Neuronal stem cell (in vitro differentiated cells): ENCODE measurements around the gene GCC1.

Experiments used
- DNase-seq: peaks from one replicate; pipeline ENCODE4 v3.0.0-alpha.2; 2013; ENCODE audit warnings: low spot score
- H2AFZ ChIP-seq: one replicate; pipeline ENCODE4 v1.6.1; 2013; ENCODE audit warnings: mild to moderate bottlenecking, low read length, inconsistent platforms
- H2AK5ac ChIP-seq: 2 replicates; pipeline ENCODE4 v1.6.1; 2013; ENCODE audit warnings: low read depth, mild to moderate bottlenecking, inconsistent platforms, low read length, moderate library complexity, mixed read lengths
- H2BK120ac ChIP-seq: 2 replicates; pipeline ENCODE4 v1.6.1; 2013; ENCODE audit warnings: low read depth, mild to moderate bottlenecking, inconsistent platforms, low read length, moderate library complexity, mixed read lengths
- H2BK12ac ChIP-seq: one replicate; pipeline ENCODE4 v1.6.1; 2013; ENCODE audit warnings: low read length, inconsistent platforms
- H2BK15ac ChIP-seq: 2 replicates; pipeline ENCODE4 v1.6.1; 2013; ENCODE audit warnings: mild to moderate bottlenecking, low read length, inconsistent platforms, mixed read lengths
- H2BK5ac ChIP-seq: one replicate; pipeline ENCODE4 v1.6.1; 2013; ENCODE audit warnings: inconsistent platforms, mild to moderate bottlenecking, low read length, moderate library complexity
- H3K14ac ChIP-seq: one replicate; pipeline ENCODE4 v1.6.1; 2013; ENCODE audit warnings: low read length, inconsistent platforms
- H3K18ac ChIP-seq: 2 replicates; pipeline ENCODE4 v1.6.1; 2013; ENCODE audit warnings: low read length, inconsistent platforms
- H3K23ac ChIP-seq: 2 replicates; pipeline ENCODE4 v1.6.1; 2013; ENCODE audit warnings: low read depth, mild to moderate bottlenecking, mixed read lengths, low read length, inconsistent platforms; ENCODE audit not compliant: poor library complexity
- H3K27ac ChIP-seq: replicated peaks from 3 replicates; pipeline ENCODE4 v1.5.1; 2013; ENCODE audit warnings: low read length, inconsistent platforms
- H3K27me3 ChIP-seq, 3 experiments: 2 replicates each; pipeline ENCODE4 v1.6.1; 2013; ENCODE audit warnings: low read length in 3 of 3, mild to moderate bottlenecking in 2 of 3, inconsistent platforms in 1 of 3, low read depth in 1 of 3, mixed read lengths in 1 of 3, moderate library complexity in 1 of 3; ENCODE audit not compliant: control insufficient read depth in 3 of 3, insufficient read depth in 3 of 3
- H3K36me3 ChIP-seq, 2 donors: replicated peaks in 1 of 2; 2 replicates each; pipeline ENCODE4 v1.6.1; 2013; ENCODE audit warnings: low read length in 2 of 2; ENCODE audit not compliant: control insufficient read depth in 2 of 2, insufficient read depth in 2 of 2
- H3K4ac ChIP-seq: 2 replicates; pipeline ENCODE4 v1.6.1; 2013; ENCODE audit warnings: inconsistent platforms, mild to moderate bottlenecking, low read length, moderate library complexity
- H3K4me1 ChIP-seq, 2 donors: 1 replicate in 1 of 2; 2 replicates in 1 of 2; pipeline ENCODE4 v1.6.1; 2013; ENCODE audit warnings: low read length in 2 of 2, low read depth in 1 of 2; ENCODE audit not compliant: control insufficient read depth in 2 of 2, insufficient read depth in 1 of 2
- H3K4me2 ChIP-seq: one replicate; pipeline ENCODE4 v1.6.1; 2013; ENCODE audit warnings: mild to moderate bottlenecking, low read length, inconsistent platforms; ENCODE audit not compliant: insufficient read depth, poor library complexity, severe bottlenecking
- H3K4me3 ChIP-seq, 2 donors: 2 replicates each; pipeline ENCODE4 v1.5.1; 2013; ENCODE audit warnings: low read length in 2 of 2, mild to moderate bottlenecking in 2 of 2, inconsistent platforms in 1 of 2, moderate library complexity in 1 of 2
- H3K79me1 ChIP-seq: one replicate; pipeline ENCODE4 v1.6.1; 2013; ENCODE audit warnings: low read depth, mild to moderate bottlenecking, inconsistent platforms, low read length, moderate library complexity
- H3K9ac ChIP-seq: one replicate; pipeline ENCODE4 v1.6.1; 2013; ENCODE audit warnings: mild to moderate bottlenecking, low read depth, low read length, inconsistent platforms; ENCODE audit not compliant: poor library complexity
- H3K9me3 ChIP-seq, 2 donors: replicated peaks in 1 of 2; 2 replicates each; pipeline versions ENCODE3 to v1.6.1; 2013; ENCODE audit warnings: low read length in 2 of 2, mild to moderate bottlenecking in 2 of 2, inconsistent platforms in 1 of 2, low read depth in 1 of 2, mixed read lengths in 1 of 2, moderate library complexity in 1 of 2; ENCODE audit not compliant: control insufficient read depth in 2 of 2, insufficient read depth in 1 of 2
- H4K8ac ChIP-seq: one replicate; pipeline ENCODE4 v1.6.1; 2013; ENCODE audit warnings: low read depth, mild to moderate bottlenecking, inconsistent platforms, low read length, moderate library complexity
- H4K91ac ChIP-seq: one replicate; pipeline ENCODE4 v1.6.1; 2013; ENCODE audit warnings: low read length, low read depth, mild to moderate bottlenecking, inconsistent platforms; ENCODE audit not compliant: poor library complexity
- WGBS, 2 donors: extraction: QIAGEN DNeasy Blood & Tissue Kit; methylation state at CpG; one replicate each; pipeline ENCODE4 v1.1.7; 2013; ENCODE audit warnings: missing lambda C conversion rate in 2 of 2, mixed read lengths in 1 of 2; ENCODE audit not compliant: insufficient read length in 2 of 2, insufficient replicate concordance in 1 of 2; ENCODE audit errors: extremely low coverage in 2 of 2; 5-methylcytosine and 5-hydroxymethylcytosine counted together

Gene GCC1

DNA sequence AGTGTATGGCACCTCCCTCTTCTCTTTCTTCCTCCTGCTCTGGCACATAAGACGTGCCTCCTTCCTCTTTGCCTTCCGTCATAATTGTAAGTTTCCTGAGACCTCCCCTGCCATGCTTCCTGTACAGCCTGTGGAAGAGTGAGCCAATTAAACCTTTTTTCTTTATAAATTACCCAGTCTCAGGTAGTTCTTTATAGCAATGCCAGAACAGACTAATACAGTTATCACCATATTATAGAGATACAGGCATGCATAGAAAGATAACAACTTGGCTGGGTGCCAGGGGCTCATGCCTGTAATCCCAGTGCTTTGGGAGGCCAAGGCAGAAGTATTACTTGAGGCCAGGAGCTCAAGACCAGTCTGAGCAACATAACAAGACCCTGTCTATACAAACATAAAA, 53.2 kb downstream of the GCC1 start:
- no peak overlapping the region for H3K4me3 ChIP-seq
- no peak overlapping the region for H3K4ac ChIP-seq
- H3K27ac ChIP-seq, result no peak overlapping the region
- H3K4me2 ChIP-seq, result no peak overlapping the region
- H2AK5ac ChIP-seq, result no peak overlapping the region
- no peak overlapping the region for H3K18ac ChIP-seq
- H3K9me3 ChIP-seq, result no peaks in the 10 kb centered on the region
- H2AFZ ChIP-seq, result no peak overlapping the region
- no peaks in the 10 kb centered on the region for H3K36me3 ChIP-seq
- no peaks in the 10 kb centered on the region for H3K79me1 ChIP-seq
- no peak overlapping the region for H2BK120ac ChIP-seq
- no peak overlapping the region for H4K8ac ChIP-seq
- no peak overlapping the region for H3K14ac ChIP-seq
- peaks cover 0 to 47% (median 3%) of the 10 kb centered on the region in 3 experiments for H3K27me3 ChIP-seq
- no peak overlapping the region for H3K9ac ChIP-seq
- no peak overlapping the region for H3K23ac ChIP-seq
- peaks cover 3 to 15% of the 10 kb centered on the region in 2 donors for H3K4me1 ChIP-seq
- no peak overlapping the region for H2BK12ac ChIP-seq
- no peak overlapping the region for H2BK15ac ChIP-seq
- no peak overlapping the region for H2BK5ac ChIP-seq
- DNase-seq, result no peak
- WGBS, 2 donors, result no CpG with 5 or more reads among the region's 2 CpGs
- H4K91ac ChIP-seq, result no peak overlapping the region
